Calu3 (cell line): ENCODE results near the gene DCLRE1B. TPM values are rescaled to one million over a fixed set of nuclear protein-coding genes. Genes with fewer than 3 reads are reported as not detected.

Experiments used
- BruUV-seq: library from RNA; stranded (reverse); fragments of 400-500 nt; replicated peaks from 2 replicates; lab custom pipeline; 2021; lab: Mats Ljungman, UMichigan
- CTCF ChIA-PET: fragments of 300-600 bp; sonication (Branson Sonifier 250); formaldehyde crosslinking; loops from one replicate; lab custom pipeline; 2022; ENCODE audit warnings: antibody characterized with exemption; lab: Charles Lee
- DNase-seq: peaks from one replicate; pipeline ENCODE4 v3.0.0; 2022
- H3K27ac Mint-ChIP-seq: one replicate; pipeline ENCODE4 v1.8.0; 2022; ENCODE audit warnings: mixed read lengths; ENCODE audit not compliant: unreplicated experiment
- H3K27me3 Mint-ChIP-seq: one replicate; pipeline ENCODE4 v1.8.0; 2022; ENCODE audit warnings: mixed read lengths; ENCODE audit not compliant: unreplicated experiment
- H3K36me3 Mint-ChIP-seq: one replicate; pipeline ENCODE4 v1.8.0; 2022; ENCODE audit warnings: mild to moderate bottlenecking, moderate library complexity, mixed read lengths; ENCODE audit not compliant: insufficient read depth, unreplicated experiment
- H3K4me1 Mint-ChIP-seq: one replicate; pipeline ENCODE4 v1.8.0; 2022; ENCODE audit warnings: mild to moderate bottlenecking, low read depth, mixed read lengths; ENCODE audit not compliant: unreplicated experiment
- H3K4me3 Mint-ChIP-seq: one replicate; pipeline ENCODE4 v1.8.0; 2022; ENCODE audit warnings: mild to moderate bottlenecking, low read depth, moderate library complexity, mixed read lengths; ENCODE audit not compliant: unreplicated experiment
- H3K9me3 Mint-ChIP-seq: one replicate; pipeline ENCODE4 v1.8.0; 2022; ENCODE audit warnings: low read depth, mixed read lengths; ENCODE audit not compliant: unreplicated experiment
- intact Hi-C: fragments of 100-400 bp; cut with micrococcal nuclease; formaldehyde crosslinking; loops from one replicate; pipeline ENCODE4 v1.10.0; 2022; ENCODE audit not compliant: unreplicated experiment
- total RNA-seq: library from RNA; stranded (reverse); gene quantifications from 2 replicates; pipeline ENCODE4 v1.2.3, GENCODE V29; 2022
- TF ChIP-seq, protein P1 (sequence below): fragments of 200-600 bp; IDR thresholded peaks from one replicate; pipeline ENCODE4 v1.8.0; 2022; ENCODE audit warnings: antibody characterized with exemption; ENCODE audit not compliant: unreplicated experiment

Gene DCLRE1B
- total RNA-seq, 1 experiment from 2014 or later = 6.9 TPM

DNA sequence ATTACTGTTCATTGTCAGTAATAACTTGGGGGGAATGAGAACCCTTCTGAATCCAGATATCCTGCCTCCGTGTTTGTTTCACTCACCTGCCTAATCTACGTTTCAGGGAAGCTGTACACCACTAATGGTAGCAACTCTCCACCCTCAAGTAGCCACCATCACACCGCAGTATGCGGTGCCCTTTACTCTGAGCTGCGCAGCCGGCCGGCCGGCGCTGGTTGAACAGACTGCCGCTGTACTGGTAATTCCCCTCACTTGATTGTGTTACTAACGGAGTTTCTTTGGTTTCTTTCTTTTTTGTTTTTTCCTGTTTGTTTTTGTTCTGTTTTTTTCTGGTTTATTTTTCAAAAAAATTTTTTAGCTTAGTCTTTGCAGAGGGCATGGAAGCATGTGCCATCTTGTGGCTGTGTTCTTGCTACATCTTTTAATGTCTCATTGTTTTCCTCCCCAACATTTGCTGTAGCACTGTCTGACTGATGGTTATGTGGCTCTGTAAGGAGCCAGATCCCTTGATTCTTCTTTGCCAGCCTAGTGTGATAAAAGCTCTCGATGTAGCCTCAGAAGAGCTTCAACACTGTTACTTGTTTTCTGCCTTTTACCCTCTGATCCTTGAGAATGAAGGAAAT is 58.3 kb downstream of the DCLRE1B start:
- TF ChIP-seq, protein P1, sequence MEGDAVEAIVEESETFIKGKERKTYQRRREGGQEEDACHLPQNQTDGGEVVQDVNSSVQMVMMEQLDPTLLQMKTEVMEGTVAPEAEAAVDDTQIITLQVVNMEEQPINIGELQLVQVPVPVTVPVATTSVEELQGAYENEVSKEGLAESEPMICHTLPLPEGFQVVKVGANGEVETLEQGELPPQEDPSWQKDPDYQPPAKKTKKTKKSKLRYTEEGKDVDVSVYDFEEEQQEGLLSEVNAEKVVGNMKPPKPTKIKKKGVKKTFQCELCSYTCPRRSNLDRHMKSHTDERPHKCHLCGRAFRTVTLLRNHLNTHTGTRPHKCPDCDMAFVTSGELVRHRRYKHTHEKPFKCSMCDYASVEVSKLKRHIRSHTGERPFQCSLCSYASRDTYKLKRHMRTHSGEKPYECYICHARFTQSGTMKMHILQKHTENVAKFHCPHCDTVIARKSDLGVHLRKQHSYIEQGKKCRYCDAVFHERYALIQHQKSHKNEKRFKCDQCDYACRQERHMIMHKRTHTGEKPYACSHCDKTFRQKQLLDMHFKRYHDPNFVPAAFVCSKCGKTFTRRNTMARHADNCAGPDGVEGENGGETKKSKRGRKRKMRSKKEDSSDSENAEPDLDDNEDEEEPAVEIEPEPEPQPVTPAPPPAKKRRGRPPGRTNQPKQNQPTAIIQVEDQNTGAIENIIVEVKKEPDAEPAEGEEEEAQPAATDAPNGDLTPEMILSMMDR = no peak
- intact Hi-C loops = no loop called here
- no peak for DNase-seq
- no TSS peak for BruUV-seq
- no peak overlapping the region for H3K4me3 Mint-ChIP-seq
- no peak overlapping the region for H3K27ac Mint-ChIP-seq
- CTCF ChIA-PET = no interaction called here
- H3K36me3 Mint-ChIP-seq = peaks cover 19% of the 10 kb centered on the region
- no peaks in the 10 kb centered on the region for H3K27me3 Mint-ChIP-seq
- H3K9me3 Mint-ChIP-seq = no peaks in the 10 kb centered on the region
- H3K4me1 Mint-ChIP-seq = no peaks in the 10 kb centered on the region

Other genes with a start within 250 kb of the DCLRE1B start
- 12.1 and 14.9 TPM in 2 replicates for gene PHTF1, start 145.8 kb upstream of the DCLRE1B start, total RNA-seq
- gene RSBN1, start 92.8 kb upstream of the DCLRE1B start, total RNA-seq = 9.6 and 9.9 TPM in 2 replicates
- gene PTPN22, start 33.6 kb upstream of the DCLRE1B start, total RNA-seq = 0.24 and 0.38 TPM in 2 replicates
- gene BCL2L15, start 17.7 kb upstream of the DCLRE1B start, total RNA-seq = 13.0 and 16.8 TPM in 2 replicates
- 18.3 and 21.0 TPM in 2 replicates for gene AP4B1, start 527 bp upstream of the DCLRE1B start, total RNA-seq
- 42.7 and 43.2 TPM in 2 replicates for gene HIPK1, start 24.0 kb downstream of the DCLRE1B start, total RNA-seq
- 0.24 TPM in 1 of 2 replicates, not detected in the other for gene OLFML3, start 74.1 kb downstream of the DCLRE1B start, total RNA-seq
- gene SYT6, start 248.5 kb downstream of the DCLRE1B start, total RNA-seq = not detected in 2 replicates